Measurements from ENCODE around the gene FAM107A. TPM values are rescaled to one million over a fixed set of nuclear protein-coding genes. Genes with fewer than 3 reads are reported as not detected.

The FAM107A gene
- total and polyA plus RNA-seq, 12 donors: 18.3 to 149 (median 55.0) TPM

GRCh38 chr3:58594117-58594516, 16.9 kb upstream of the FAM107A start:
- Histone ChIP-seq H3K36me3 (no peaks in the 10 kb centered on the region), H3K4me3 (no peak overlapping the region), H3K27me3 (no peaks in the 10 kb centered on the region), H3K27ac (no peak overlapping the region), H3K9me3 (no peaks in the 10 kb centered on the region), H3K4me1 (no peaks in the 10 kb centered on the region)
- WGBS, 2 donors: 85 to 88% methylated on average over 5 of the region's 5 CpGs
- ATAC-seq: no peak
- TF ChIP-seq CTCF (IDR thresholded peaks at IDR 0.05): no peak
- DNase-seq: no peak
- intact Hi-C loops (cut with DNase I): no loop called here

- no peaks in the 10 kb centered on the region for H3K36me3 ChIP-seq
- H3K9me3 ChIP-seq: no peaks in the 10 kb centered on the region
- intact Hi-C loops (cut with DNase I): no loop called here
- TF ChIP-seq CTCF (IDR thresholded peaks at IDR 0.05): no peak
- H3K27me3 ChIP-seq: peaks cover 0 to 14% (median 4%) of the 10 kb centered on the region in 7 donors
- peaks cover 0 to 3% (median 2%) of the 10 kb centered on the region in 9 donors for H3K4me1 ChIP-seq
- ATAC-seq (no peak), DNase-seq (no peak)
- WGBS, 2 donors: 68 to 70% methylated on average over 6 of the region's 6 CpGs
- H3K4me3 ChIP-seq: no peak overlapping the region
- H3K27ac ChIP-seq: no peak overlapping the region
Observed at GRCh38 chr3:58591517-58592510, 14.6 kb upstream of the FAM107A start.

- peaks cover 0 to 32% (median 8%) of the 10 kb centered on the region in 7 donors for H3K27me3 ChIP-seq
- H3K9me3 ChIP-seq: no peaks in the 10 kb centered on the region
- H3K36me3 ChIP-seq: no peaks in the 10 kb centered on the region
- TF ChIP-seq CTCF (IDR thresholded peaks at IDR 0.05): no peak
- 26 to 45% methylated on average over 3 of the region's 3 CpGs for WGBS, 2 donors
- no peak for DNase-seq
- H3K4me3 ChIP-seq: no peak overlapping the region
- intact Hi-C loops (cut with DNase I): loop anchor here in 5 of 10 donors (5.0 kb wide), 2 partner anchors 39 to 44 kb away; no protein-coding TSS in a partner anchor
- ATAC-seq: no peak
- H3K27ac ChIP-seq: no peak overlapping the region
- H3K4me1 ChIP-seq: peaks cover 8 to 33% (median 20%) of the 10 kb centered on the region in 9 donors
Observed at GRCh38 chr3:58588030-58588614, 10.9 kb upstream of the FAM107A start.

GRCh38 chr3:58586776-58587192, 9.6 kb upstream of the FAM107A start:
- WGBS, 2 donors: 7 to 14% methylated on average over 44 of the region's 44 CpGs
- Histone ChIP-seq H3K27me3 (peaks cover 0 to 32% (median 8%) of the 10 kb centered on the region in 7 donors), H3K4me3 (no peak overlapping the region), H3K9me3 (no peaks in the 10 kb centered on the region), H3K27ac (no peak overlapping the region), H3K36me3 (no peaks in the 10 kb centered on the region), H3K4me1 (peaks cover 8 to 33% (median 20%) of the 10 kb centered on the region in 9 donors)
- no peak for TF ChIP-seq CTCF (IDR thresholded peaks at IDR 0.05)
- no peak for DNase-seq
- intact Hi-C loops (cut with DNase I): loop anchor here in 5 of 10 donors (5.0 kb wide), 2 partner anchors 41 to 46 kb away; no protein-coding TSS in a partner anchor
- ATAC-seq: no peak

All from heart right ventricle (tissue), 16 donors.